HG03354 (cell line): ENCODE results near the gene CACNA1I.

ENCODE experiments used
- ATAC-seq: cut with Tn5 transposase; IDR thresholded peaks from one replicate; pipeline ENCODE4 v1.9.1; 2021; ENCODE audit warnings: mild to moderate bottlenecking; ENCODE audit not compliant: unreplicated experiment, poor library complexity, severe bottlenecking

The CACNA1I gene

GRCh38 chr22:39682994-39683393 is 112.4 kb downstream of the CACNA1I start:
- no peak for ATAC-seq

- ATAC-seq: no peak
Observed at GRCh38 chr22:39683639-39684038, 113.1 kb downstream of the CACNA1I start.

- ATAC-seq: no peak
Observed at GRCh38 chr22:39684702-39685281, 114.2 kb downstream of the CACNA1I start.

- no peak for ATAC-seq
Observed at GRCh38 chr22:39685336-39686177, 115.0 kb downstream of the CACNA1I start.

GRCh38 chr22:39686178-39686620 is 115.6 kb downstream of the CACNA1I start:
- ATAC-seq: no peak

GRCh38 chr22:39686776-39687525 is 116.4 kb downstream of the CACNA1I start:
- ATAC-seq: no peak

GRCh38 chr22:39688186-39688785 is 117.7 kb downstream of the CACNA1I start:
- no peak for ATAC-seq

GRCh38 chr22:39689421-39689820 is 118.9 kb downstream of the CACNA1I start:
- no peak for ATAC-seq

GRCh38 chr22:39690881-39691605 is 120.5 kb downstream of the CACNA1I start:
- ATAC-seq: no peak

GRCh38 chr22:39693943-39694500 is 123.5 kb downstream of the CACNA1I start:
- no peak for ATAC-seq

GRCh38 chr22:39697790-39698430 is 127.4 kb downstream of the CACNA1I start:
- no peak for ATAC-seq

GRCh38 chr22:39699631-39700360 is 129.2 kb downstream of the CACNA1I start:
- no peak for ATAC-seq

- no peak for ATAC-seq
Observed at GRCh38 chr22:39700565-39700964, 130.0 kb downstream of the CACNA1I start.

- no peak for ATAC-seq
Observed at GRCh38 chr22:39703091-39703490, 132.5 kb downstream of the CACNA1I start.

- ATAC-seq: no peak
Observed at GRCh38 chr22:39703928-39704639, 133.5 kb downstream of the CACNA1I start.

- ATAC-seq: no peak
Observed at GRCh38 chr22:39705386-39705785, 134.8 kb downstream of the CACNA1I start.

GRCh38 chr22:39706376-39707140 is 136.0 kb downstream of the CACNA1I start:
- no peak for ATAC-seq
